Naive thymus-derived CD4-positive, alpha-beta T cell (primary cell): ENCODE results near the gene SLC1A7. TPM values are rescaled to one million over a fixed set of nuclear protein-coding genes. Genes with fewer than 3 reads are reported as not detected.

Experiments
- ATAC-seq: fragments of 150-1000 bp; cut with Tn5 transposase; 2 replicates; pipeline ENCODE4 v1.10.0; 2021; ENCODE audit warnings: mild to moderate bottlenecking, moderate library complexity
- CTCF ChIA-PET: fragments of 350-600 bp; sonication (Branson Sonifier 250); formaldehyde crosslinking; loops from one replicate; lab custom pipeline; 2021; ENCODE audit warnings: antibody characterized with exemption; lab: Charles Lee
- POLR2A ChIA-PET: fragments of 350-600 bp; sonication (Branson Sonifier 250); formaldehyde crosslinking; loops from one replicate; lab custom pipeline; 2021; ENCODE audit warnings: antibody characterized with exemption, inconsistent platforms; lab: Charles Lee
- DNase-seq, 9 donors: peaks; one replicate each; pipeline versions ENCODE4 v3.0.0 to v3.0.0-alpha.2; 2020 to 2022; ENCODE audit warnings: mixed read lengths in 1 of 9
- H3K27ac ChIP-seq: one replicate; pipeline ENCODE4 v1.7.0; 2013; ENCODE audit warnings: mild to moderate bottlenecking, low read depth, low read length, moderate library complexity
- H3K27me3 ChIP-seq, 2 donors: one replicate each; pipeline ENCODE4 v1.7.0; 2013; ENCODE audit warnings: low read length in 2 of 2, mild to moderate bottlenecking in 2 of 2, moderate library complexity in 2 of 2; ENCODE audit not compliant: control insufficient read depth in 2 of 2, insufficient read depth in 2 of 2
- H3K36me3 ChIP-seq, 3 experiments: 1 replicate in 2 of 3; 2 replicates in 1 of 3; pipeline ENCODE4 v1.7.0; 2013; ENCODE audit warnings: low read length in 3 of 3, mild to moderate bottlenecking in 3 of 3, moderate library complexity in 1 of 3; ENCODE audit not compliant: insufficient read depth in 3 of 3, control insufficient read depth in 2 of 3
- H3K4me1 ChIP-seq, 2 donors: one replicate each; pipeline ENCODE4 v1.7.0; 2013; ENCODE audit warnings: low read length in 2 of 2, mild to moderate bottlenecking in 2 of 2, moderate library complexity in 1 of 2; ENCODE audit not compliant: control insufficient read depth in 2 of 2, insufficient read depth in 2 of 2
- H3K4me3 ChIP-seq: 2 replicates; pipeline ENCODE4 v1.7.0; 2013; ENCODE audit warnings: mild to moderate bottlenecking, low read length
- H3K9me3 ChIP-seq, 3 experiments: 1 replicate in 2 of 3; 2 replicates in 1 of 3; pipeline ENCODE4 v1.7.0; 2013; ENCODE audit warnings: low read length in 3 of 3; ENCODE audit not compliant: control insufficient read depth in 2 of 3
- H3K27ac Mint-ChIP-seq, 9 donors: one replicate each; pipeline ENCODE4 v1.8.0; 2020 to 2022; ENCODE audit warnings: mixed read lengths in 9 of 9, mild to moderate bottlenecking in 8 of 9, moderate library complexity in 5 of 9, inconsistent platforms in 2 of 9
- H3K27me3 Mint-ChIP-seq, 5 donors: one replicate each; pipeline ENCODE4 v1.8.0; 2021 to 2022; ENCODE audit warnings: mixed read lengths in 5 of 5, mild to moderate bottlenecking in 1 of 5
- H3K36me3 Mint-ChIP-seq, 5 donors: one replicate each; pipeline ENCODE4 v1.8.0; 2020 to 2022; ENCODE audit warnings: mixed read lengths in 5 of 5, mild to moderate bottlenecking in 3 of 5, inconsistent platforms in 1 of 5
- H3K4me1 Mint-ChIP-seq, 7 donors: one replicate each; pipeline ENCODE4 v1.8.0; 2020 to 2022; ENCODE audit warnings: mixed read lengths in 7 of 7, mild to moderate bottlenecking in 3 of 7, inconsistent platforms in 1 of 7
- H3K4me3 Mint-ChIP-seq, 10 donors: one replicate each; pipeline ENCODE4 v1.8.0; 2020 to 2022; ENCODE audit warnings: mild to moderate bottlenecking in 10 of 10, mixed read lengths in 10 of 10, moderate library complexity in 6 of 10, inconsistent platforms in 2 of 10
- H3K9me3 Mint-ChIP-seq, 11 donors: one replicate each; pipeline ENCODE4 v1.8.0; 2020 to 2022; ENCODE audit warnings: mixed read lengths in 11 of 11, mild to moderate bottlenecking in 4 of 11, inconsistent platforms in 1 of 11, moderate library complexity in 1 of 11
- intact Hi-C, 2 donors: fragments of 100-400 bp; cut with micrococcal nuclease; formaldehyde crosslinking; loops; one replicate each; pipeline ENCODE4 v1.15.1; 2023
- polyA plus RNA-seq, 2 donors: library from polyadenylated mRNA; unstranded; fragments of 300-500 nt; fragmentation: Illumina TruSeq; gene quantifications; one replicate each; pipeline ENCODE4 v1.2.3, GENCODE V29; 2021
- total RNA-seq, 6 experiments: library from RNA in 5 of 6; stranded (reverse) in 5 of 6; gene quantifications; 1 replicate in 5 of 6; 2 replicates in 1 of 6; pipeline ENCODE4 v1.2.3 and lab custom pipeline; 2021 to 2026

The SLC1A7 gene
- total and polyA plus RNA-seq, 7 experiments from 2014 or later, result 0.16 to 1.8 TPM; not detected in 5

- Histone ChIP-seq H3K27me3 (no peaks in the 10 kb centered on the region), H3K4me1 (no peaks in the 10 kb centered on the region), H3K27ac (no peak overlapping the region), H3K4me3 (no peak overlapping the region), H3K36me3 (no peaks in the 10 kb centered on the region), H3K9me3 (no peaks in the 10 kb centered on the region)
- ATAC-seq (no peak), DNase-seq (no peak)
- H3K36me3 Mint-ChIP-seq, result no peaks in the 10 kb centered on the region
- H3K27me3 Mint-ChIP-seq, result peaks cover 0 to 4% (median 0%) of the 10 kb centered on the region in 5 donors
- ChIA-PET CTCF (no interaction called here), POLR2A (no interaction called here)
- H3K27ac Mint-ChIP-seq, result no peak overlapping the region
- intact Hi-C loops, result no loop called here
- H3K4me3 Mint-ChIP-seq, result no peak overlapping the region
- H3K9me3 Mint-ChIP-seq, result peaks cover 0 to 1% (median 0%) of the 10 kb centered on the region in 11 donors
- peaks cover 0 to 13% (median 9%) of the 10 kb centered on the region in 7 donors for H3K4me1 Mint-ChIP-seq
Observed at GRCh38 chr1:53114581-53115400, 27.6 kb downstream of the SLC1A7 start.

- DNase-seq (no peak), ATAC-seq (no peak)
- Mint-ChIP-seq H3K36me3 (no peaks in the 10 kb centered on the region), H3K4me1 (peaks cover 0 to 17% (median 9%) of the 10 kb centered on the region in 7 donors), H3K9me3 (peaks cover 0 to 1% (median 0%) of the 10 kb centered on the region in 11 donors), H3K4me3 (no peak overlapping the region), H3K27me3 (peaks cover 0 to 4% (median 0%) of the 10 kb centered on the region in 5 donors), H3K27ac (no peak overlapping the region)
- Histone ChIP-seq H3K4me3 (no peak overlapping the region), H3K9me3 (no peaks in the 10 kb centered on the region), H3K36me3 (no peaks in the 10 kb centered on the region), H3K27ac (no peak overlapping the region), H3K27me3 (no peaks in the 10 kb centered on the region), H3K4me1 (no peaks in the 10 kb centered on the region)
- POLR2A ChIA-PET, result no interaction called here
- intact Hi-C loops, result no loop called here
- CTCF ChIA-PET, result no interaction called here
Observed at GRCh38 chr1:53114090-53114489, 28.3 kb downstream of the SLC1A7 start.

GRCh38 chr1:53112861-53113260 lies 29.6 kb downstream of the SLC1A7 start:
- ATAC-seq (no peak), DNase-seq (no peak)
- Mint-ChIP-seq H3K27ac (no peak overlapping the region), H3K36me3 (no peaks in the 10 kb centered on the region), H3K27me3 (peaks cover 0 to 4% (median 0%) of the 10 kb centered on the region in 5 donors), H3K9me3 (peaks cover 0 to 1% (median 0%) of the 10 kb centered on the region in 11 donors), H3K4me1 (peaks cover 3 to 19% (median 9%) of the 10 kb centered on the region in 7 donors), H3K4me3 (no peak overlapping the region)
- POLR2A ChIA-PET, result no interaction called here
- Histone ChIP-seq H3K9me3 (no peaks in the 10 kb centered on the region), H3K4me1 (no peaks in the 10 kb centered on the region), H3K4me3 (no peak overlapping the region), H3K27ac (no peak overlapping the region), H3K27me3 (no peaks in the 10 kb centered on the region), H3K36me3 (no peaks in the 10 kb centered on the region)
- intact Hi-C loops, result no loop called here
- CTCF ChIA-PET, result no interaction called here

GRCh38 chr1:53112271-53112774 lies 30.1 kb downstream of the SLC1A7 start:
- no peak for ATAC-seq
- Mint-ChIP-seq H3K4me1 (peaks cover 5 to 25% (median 13%) of the 10 kb centered on the region in 7 donors), H3K9me3 (peaks cover 0 to 1% (median 0%) of the 10 kb centered on the region in 11 donors), H3K27me3 (peaks cover 0 to 4% (median 0%) of the 10 kb centered on the region in 5 donors), H3K27ac (peak overlapping the region in 1 of 9 donors; percentile 38), H3K36me3 (no peaks in the 10 kb centered on the region), H3K4me3 (no peak overlapping the region)
- no peak overlapping the region for H3K4me3 ChIP-seq
- H3K27me3 ChIP-seq, result no peaks in the 10 kb centered on the region
- POLR2A ChIA-PET, result no interaction called here
- no peak for DNase-seq
- H3K36me3 ChIP-seq, result no peaks in the 10 kb centered on the region
- intact Hi-C loops, result no loop called here
- no peak overlapping the region for H3K27ac ChIP-seq
- CTCF ChIA-PET, result no interaction called here
- H3K9me3 ChIP-seq, result no peaks in the 10 kb centered on the region
- H3K4me1 ChIP-seq, result no peaks in the 10 kb centered on the region

GRCh38 chr1:53111693-53112092 lies 30.7 kb downstream of the SLC1A7 start:
- peaks cover 0 to 4% (median 0%) of the 10 kb centered on the region in 5 donors for H3K27me3 Mint-ChIP-seq
- CTCF ChIA-PET, result no interaction called here
- H3K36me3 Mint-ChIP-seq, result no peaks in the 10 kb centered on the region
- Histone ChIP-seq H3K9me3 (no peaks in the 10 kb centered on the region), H3K27me3 (no peaks in the 10 kb centered on the region), H3K36me3 (no peaks in the 10 kb centered on the region), H3K27ac (no peak overlapping the region), H3K4me1 (no peaks in the 10 kb centered on the region), H3K4me3 (no peak overlapping the region)
- no peak overlapping the region for H3K4me3 Mint-ChIP-seq
- DNase-seq (no peak), ATAC-seq (no peak)
- H3K9me3 Mint-ChIP-seq, result peaks cover 0 to 1% (median 0%) of the 10 kb centered on the region in 11 donors
- peaks cover 5 to 28% (median 16%) of the 10 kb centered on the region in 7 donors for H3K4me1 Mint-ChIP-seq
- POLR2A ChIA-PET, result no interaction called here
- intact Hi-C loops, result no loop called here
- no peak overlapping the region for H3K27ac Mint-ChIP-seq

- Mint-ChIP-seq H3K4me1 (peaks cover 5 to 28% (median 16%) of the 10 kb centered on the region in 7 donors), H3K4me3 (no peak overlapping the region), H3K27me3 (peaks cover 0 to 4% (median 0%) of the 10 kb centered on the region in 5 donors), H3K27ac (peak overlapping the region in 1 of 9 donors; percentile 33), H3K36me3 (no peaks in the 10 kb centered on the region), H3K9me3 (peaks cover 0 to 1% (median 0%) of the 10 kb centered on the region in 11 donors)
- ATAC-seq (peak; percentile 17), DNase-seq (no peak)
- POLR2A ChIA-PET, result no interaction called here
- H3K27me3 ChIP-seq, result no peaks in the 10 kb centered on the region
- no peak overlapping the region for H3K4me3 ChIP-seq
- CTCF ChIA-PET, result no interaction called here
- H3K36me3 ChIP-seq, result no peaks in the 10 kb centered on the region
- no peaks in the 10 kb centered on the region for H3K9me3 ChIP-seq
- no peaks in the 10 kb centered on the region for H3K4me1 ChIP-seq
- intact Hi-C loops, result no loop called here
- H3K27ac ChIP-seq, result no peak overlapping the region
Observed at GRCh38 chr1:53111073-53111556, 31.3 kb downstream of the SLC1A7 start.
